H9 (cell line): ENCODE results near the gene PUS3. TPM values are rescaled to one million over a fixed set of nuclear protein-coding genes. Genes with fewer than 3 reads are reported as not detected.

Experiments
- DNase-seq: peaks from one replicate; pipeline ENCODE4 v3.0.0-alpha.2; 2017
- H2AFZ ChIP-seq: one replicate; pipeline ENCODE4 v1.6.1; 2013; ENCODE audit warnings: mild to moderate bottlenecking, low read length, control low read depth, moderate library complexity
- H2AK5ac ChIP-seq: 2 replicates; pipeline ENCODE4 v1.6.1; 2013; ENCODE audit warnings: low read length, control low read depth, mixed read lengths; ENCODE audit not compliant: insufficient read length
- H2BK120ac ChIP-seq: one replicate; pipeline ENCODE4 v1.6.1; 2013; ENCODE audit warnings: low read depth, mild to moderate bottlenecking, low read length, control low read depth, inconsistent platforms; ENCODE audit not compliant: poor library complexity, severe bottlenecking
- H2BK12ac ChIP-seq: 2 replicates; pipeline ENCODE4 v1.6.1; 2013; ENCODE audit warnings: low read length, control low read depth, mixed read lengths, low read depth; ENCODE audit not compliant: insufficient read length
- H2BK15ac ChIP-seq: 2 replicates; pipeline ENCODE4 v1.6.1; 2013; ENCODE audit warnings: low read depth, low read length, control low read depth
- H2BK20ac ChIP-seq: one replicate; pipeline ENCODE4 v1.6.1; 2013; ENCODE audit warnings: low read depth, mild to moderate bottlenecking, low read length, control low read depth, inconsistent platforms; ENCODE audit not compliant: poor library complexity, severe bottlenecking
- H2BK5ac ChIP-seq: 2 replicates; pipeline ENCODE4 v1.6.1; 2013; ENCODE audit warnings: low read length, control low read depth, mixed read lengths; ENCODE audit not compliant: insufficient read length
- H3K14ac ChIP-seq: 2 replicates; pipeline ENCODE4 v1.6.1; 2013; ENCODE audit warnings: low read length, control low read depth; ENCODE audit not compliant: insufficient read depth
- H3K18ac ChIP-seq: 2 replicates; pipeline ENCODE4 v1.6.1; 2013; ENCODE audit warnings: low read depth, mild to moderate bottlenecking, mixed read lengths, low read length, control low read depth; ENCODE audit not compliant: insufficient read length
- H3K23ac ChIP-seq: 2 replicates; pipeline ENCODE4 v1.6.1; 2013; ENCODE audit warnings: low read length, control low read depth, mixed read lengths, low read depth; ENCODE audit not compliant: insufficient read length
- H3K23me2 ChIP-seq: 2 replicates; pipeline ENCODE4 v1.6.1; 2013; ENCODE audit warnings: low read depth, mild to moderate bottlenecking, mixed read lengths, low read length, control low read depth; ENCODE audit not compliant: insufficient read length, poor library complexity, severe bottlenecking
- H3K27ac ChIP-seq: 2 replicates; pipeline ENCODE4 v1.5.1; 2013; ENCODE audit warnings: low read length, control low read depth, mixed read lengths, low read depth; ENCODE audit not compliant: insufficient read length
- H3K27me3 ChIP-seq: 2 replicates; pipeline ENCODE4 v1.6.1; 2013; ENCODE audit warnings: low read length, control low read depth, inconsistent platforms; ENCODE audit not compliant: insufficient read depth
- H3K4ac ChIP-seq: 2 replicates; pipeline ENCODE4 v1.6.1; 2013; ENCODE audit warnings: low read depth, mild to moderate bottlenecking, control low read depth, inconsistent platforms, low read length, moderate library complexity
- H3K4me1 ChIP-seq: 2 replicates; pipeline ENCODE4 v1.6.1; 2013; ENCODE audit warnings: low read length, control low read depth, inconsistent platforms; ENCODE audit not compliant: insufficient read depth
- H3K4me2 ChIP-seq: 2 replicates; pipeline ENCODE4 v1.6.1; 2013; ENCODE audit warnings: low read length, control low read depth, mixed read lengths; ENCODE audit not compliant: insufficient read length, insufficient read depth
- H3K56ac ChIP-seq: 2 replicates; pipeline ENCODE4 v1.6.1; 2013; ENCODE audit warnings: low read depth, mild to moderate bottlenecking, mixed read lengths, low read length, control low read depth; ENCODE audit not compliant: insufficient read length
- H3K79me1 ChIP-seq: 2 replicates; pipeline ENCODE4 v1.6.1; 2013; ENCODE audit warnings: low read depth, mild to moderate bottlenecking, moderate library complexity, low read length, control low read depth, inconsistent platforms; ENCODE audit not compliant: insufficient read depth, poor library complexity, severe bottlenecking
- H3K79me2 ChIP-seq: 2 replicates; pipeline ENCODE4 v1.6.1; 2013; ENCODE audit warnings: low read length, control low read depth, inconsistent platforms; ENCODE audit not compliant: insufficient read depth
- H3K9ac ChIP-seq: 2 replicates; pipeline ENCODE4 v1.6.1; 2013; ENCODE audit warnings: low read length, control low read depth, mixed read lengths; ENCODE audit not compliant: insufficient read length; ENCODE audit errors: extremely low read depth
- H3K9me3 ChIP-seq: one replicate; pipeline ENCODE4 v1.6.1; 2013; ENCODE audit warnings: low read depth, low read length, inconsistent platforms; ENCODE audit not compliant: control insufficient read depth
- H3T11ph ChIP-seq: one replicate; pipeline ENCODE4 v1.6.1; 2013; ENCODE audit warnings: mild to moderate bottlenecking, low read length, control low read depth, inconsistent platforms
- H4K20me1 ChIP-seq: one replicate; pipeline ENCODE4 v1.6.1; 2013; ENCODE audit not compliant: control insufficient read depth, insufficient read length, insufficient read depth
- H4K5ac ChIP-seq: 2 replicates; pipeline ENCODE4 v1.6.1; 2013; ENCODE audit warnings: low read depth, mild to moderate bottlenecking, mixed read lengths, low read length, control low read depth; ENCODE audit not compliant: insufficient read length
- H4K8ac ChIP-seq: replicated peaks from 2 replicates; pipeline ENCODE4 v1.6.1; 2013; ENCODE audit warnings: low read length, control low read depth, mixed read lengths, low read depth; ENCODE audit not compliant: insufficient read length
- H4K91ac ChIP-seq: 2 replicates; pipeline ENCODE4 v1.6.1; 2013; ENCODE audit warnings: low read depth, mild to moderate bottlenecking, moderate library complexity, mixed read lengths, low read length, control low read depth; ENCODE audit not compliant: insufficient read length
- H3K27ac Mint-ChIP-seq, 3 experiments: 2 replicates in 2 of 3; 3 replicates in 1 of 3; pipeline ENCODE4 v1.8.0; 2020 to 2021; ENCODE audit warnings: mixed read lengths in 3 of 3, mild to moderate bottlenecking in 1 of 3, moderate library complexity in 1 of 3
- H3K27me3 Mint-ChIP-seq: 2 replicates; pipeline ENCODE4 v1.8.0; 2021; ENCODE audit warnings: low read depth, mild to moderate bottlenecking, moderate library complexity, mixed read lengths
- H3K36me3 Mint-ChIP-seq, 3 experiments: 2 replicates in 2 of 3; 3 replicates in 1 of 3; pipeline ENCODE4 v1.8.0; 2020 to 2021; ENCODE audit warnings: low read depth in 3 of 3, mixed read lengths in 3 of 3; ENCODE audit not compliant: insufficient read depth in 1 of 3
- H3K4me1 Mint-ChIP-seq, 2 experiments: 2 replicates each; pipeline ENCODE4 v1.8.0; 2020; ENCODE audit warnings: mixed read lengths in 2 of 2
- H3K4me3 Mint-ChIP-seq, 2 experiments: 2 replicates in 1 of 2; 3 replicates in 1 of 2; pipeline ENCODE4 v1.8.0; 2020 to 2021; ENCODE audit warnings: mild to moderate bottlenecking in 2 of 2, mixed read lengths in 2 of 2, moderate library complexity in 1 of 2
- H3K9me3 Mint-ChIP-seq, 2 experiments: 2 replicates in 1 of 2; 3 replicates in 1 of 2; pipeline ENCODE4 v1.8.0; 2020; ENCODE audit warnings: mild to moderate bottlenecking in 2 of 2, mixed read lengths in 2 of 2, moderate library complexity in 1 of 2
- WGBS: extraction: QIAGEN DNeasy Blood & Tissue Kit; methylation state at CpG from one replicate; pipeline ENCODE4 v1.1.7; 2013; ENCODE audit warnings: missing lambda C conversion rate, low lambda C conversion rate, mixed read lengths; ENCODE audit not compliant: insufficient read length; ENCODE audit errors: extremely low coverage; 5-methylcytosine and 5-hydroxymethylcytosine counted together
- total RNA-seq: library from RNA; stranded (reverse); gene quantifications from 2 replicates; pipeline ENCODE4 v1.2.1, GENCODE V29; 2021
- TF ChIP-seq, protein P1 (sequence below): fragments of 200-600 bp; sonication (generic); conservative IDR thresholded peaks from 3 replicates; pipeline ENCODE4 v1.8.0; 2021; ENCODE audit warnings: antibody characterized with exemption, mild to moderate bottlenecking

Gene PUS3
- total RNA-seq, 1 experiment from 2014 or later = 20.0 TPM

GRCh38 chr11:125943661-125944349, 40.8 kb upstream of the PUS3 start:
- H4K91ac ChIP-seq = no peak overlapping the region
- H4K5ac ChIP-seq = no peak overlapping the region
- no peak overlapping the region for H3T11ph ChIP-seq
- TF ChIP-seq, protein P1, sequence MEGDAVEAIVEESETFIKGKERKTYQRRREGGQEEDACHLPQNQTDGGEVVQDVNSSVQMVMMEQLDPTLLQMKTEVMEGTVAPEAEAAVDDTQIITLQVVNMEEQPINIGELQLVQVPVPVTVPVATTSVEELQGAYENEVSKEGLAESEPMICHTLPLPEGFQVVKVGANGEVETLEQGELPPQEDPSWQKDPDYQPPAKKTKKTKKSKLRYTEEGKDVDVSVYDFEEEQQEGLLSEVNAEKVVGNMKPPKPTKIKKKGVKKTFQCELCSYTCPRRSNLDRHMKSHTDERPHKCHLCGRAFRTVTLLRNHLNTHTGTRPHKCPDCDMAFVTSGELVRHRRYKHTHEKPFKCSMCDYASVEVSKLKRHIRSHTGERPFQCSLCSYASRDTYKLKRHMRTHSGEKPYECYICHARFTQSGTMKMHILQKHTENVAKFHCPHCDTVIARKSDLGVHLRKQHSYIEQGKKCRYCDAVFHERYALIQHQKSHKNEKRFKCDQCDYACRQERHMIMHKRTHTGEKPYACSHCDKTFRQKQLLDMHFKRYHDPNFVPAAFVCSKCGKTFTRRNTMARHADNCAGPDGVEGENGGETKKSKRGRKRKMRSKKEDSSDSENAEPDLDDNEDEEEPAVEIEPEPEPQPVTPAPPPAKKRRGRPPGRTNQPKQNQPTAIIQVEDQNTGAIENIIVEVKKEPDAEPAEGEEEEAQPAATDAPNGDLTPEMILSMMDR = no peak
- no peak overlapping the region for H3K4ac ChIP-seq
- no peaks in the 10 kb centered on the region for H3K79me2 ChIP-seq
- Mint-ChIP-seq H3K4me3 (no peak overlapping the region), H3K36me3 (no peaks in the 10 kb centered on the region; a peak in 1 of 7 replicates), H3K27me3 (no peaks in the 10 kb centered on the region), H3K27ac (peak overlapping the region in 1 of 3 experiments; percentile 30; a peak in 1 of 7 replicates), H3K9me3 (no peaks in the 10 kb centered on the region), H3K4me1 (peaks cover 18 to 25% of the 10 kb centered on the region in 2 experiments)
- no peak overlapping the region for H2BK20ac ChIP-seq
- no peak overlapping the region for H3K14ac ChIP-seq
- H3K23me2 ChIP-seq = no peaks in the 10 kb centered on the region
- no peak overlapping the region for H2AFZ ChIP-seq
- H3K79me1 ChIP-seq = no peaks in the 10 kb centered on the region
- peaks cover 3% of the 10 kb centered on the region; the same call in 1 of the 2 replicates for H3K4me1 ChIP-seq
- no peak overlapping the region for H2AK5ac ChIP-seq
- no peak overlapping the region for H3K27ac ChIP-seq
- WGBS = no CpG with 5 or more reads among the region's 9 CpGs
- H3K9me3 ChIP-seq = no peaks in the 10 kb centered on the region
- no peak overlapping the region for H2BK12ac ChIP-seq
- H3K4me2 ChIP-seq = no peak overlapping the region
- no peak overlapping the region for H3K23ac ChIP-seq
- no peak overlapping the region for H2BK5ac ChIP-seq
- no peak overlapping the region for H3K56ac ChIP-seq
- no peak overlapping the region for H3K18ac ChIP-seq
- H4K8ac ChIP-seq = no peak overlapping the region
- H4K20me1 ChIP-seq = no peaks in the 10 kb centered on the region
- no peak overlapping the region for H2BK120ac ChIP-seq
- no peak for DNase-seq
- no peaks in the 10 kb centered on the region for H3K27me3 ChIP-seq
- no peak overlapping the region for H3K9ac ChIP-seq
- H2BK15ac ChIP-seq = no peak overlapping the region
